Measurements from ENCODE around the gene C3orf62.
"Not testable (repeated sequence)": the region's sequence is repeated elsewhere in the genome, so short reads cannot be mapped to it uniquely, and the experiment has no call there.

DNA sequence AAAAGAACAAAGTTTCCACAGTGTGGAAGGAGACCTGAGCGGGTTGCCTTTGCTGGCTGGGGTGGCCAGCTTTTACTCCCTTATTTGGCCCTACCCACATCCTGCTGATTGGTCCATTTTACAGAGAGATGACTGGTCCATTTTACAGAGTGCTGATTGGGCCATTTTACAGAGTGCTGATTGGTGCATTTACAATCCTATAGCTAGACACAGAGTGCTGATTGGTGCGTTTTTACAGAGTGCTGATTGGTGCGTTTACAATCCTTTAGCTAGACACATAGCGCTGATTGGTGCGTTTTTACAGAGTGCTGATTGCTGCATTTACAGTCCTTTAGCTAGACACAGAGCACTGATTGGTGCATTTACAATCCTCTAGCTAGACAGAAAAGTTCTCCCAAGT, 48.2 kb downstream of the C3orf62 start:
- TF ChIP-seq, protein P1, sequence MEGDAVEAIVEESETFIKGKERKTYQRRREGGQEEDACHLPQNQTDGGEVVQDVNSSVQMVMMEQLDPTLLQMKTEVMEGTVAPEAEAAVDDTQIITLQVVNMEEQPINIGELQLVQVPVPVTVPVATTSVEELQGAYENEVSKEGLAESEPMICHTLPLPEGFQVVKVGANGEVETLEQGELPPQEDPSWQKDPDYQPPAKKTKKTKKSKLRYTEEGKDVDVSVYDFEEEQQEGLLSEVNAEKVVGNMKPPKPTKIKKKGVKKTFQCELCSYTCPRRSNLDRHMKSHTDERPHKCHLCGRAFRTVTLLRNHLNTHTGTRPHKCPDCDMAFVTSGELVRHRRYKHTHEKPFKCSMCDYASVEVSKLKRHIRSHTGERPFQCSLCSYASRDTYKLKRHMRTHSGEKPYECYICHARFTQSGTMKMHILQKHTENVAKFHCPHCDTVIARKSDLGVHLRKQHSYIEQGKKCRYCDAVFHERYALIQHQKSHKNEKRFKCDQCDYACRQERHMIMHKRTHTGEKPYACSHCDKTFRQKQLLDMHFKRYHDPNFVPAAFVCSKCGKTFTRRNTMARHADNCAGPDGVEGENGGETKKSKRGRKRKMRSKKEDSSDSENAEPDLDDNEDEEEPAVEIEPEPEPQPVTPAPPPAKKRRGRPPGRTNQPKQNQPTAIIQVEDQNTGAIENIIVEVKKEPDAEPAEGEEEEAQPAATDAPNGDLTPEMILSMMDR (IDR thresholded peaks at IDR 0.05; ENCODE audit: low read depth, low read length, poor library complexity, severe bottlenecking), result not testable (repeated sequence)
- not testable (repeated sequence) for TF ChIP-seq EZH2phosphoT487 (IDR thresholded peaks at IDR 0.05; ENCODE audit: borderline replicate concordance, low read length)

Data from DOHH2 (cell line).